LNCaP clone FGC (cell line): ENCODE data around the gene KCTD1.

ENCODE experiments used
- DNase-seq: peaks from one replicate; pipeline ENCODE4 v3.0.0-alpha.2; 2011; ENCODE audit warnings: low read depth
- H3K4me3 ChIP-seq: 2 replicates; pipeline ENCODE4 v1.5.1; 2011; ENCODE audit warnings: mild to moderate bottlenecking, low read depth, low read length, control low read depth
- CTCF ChIP-seq: IDR thresholded peaks from 2 replicates; pipeline ENCODE4 v1.5.1; 2012; ENCODE audit warnings: mild to moderate bottlenecking; ENCODE audit not compliant: control insufficient read depth, insufficient read depth; ENCODE audit errors: extremely low read depth

KCTD1 gene

GRCh38 chr18:26545335-26546123, 2.8 kb downstream of the KCTD1 start:
- no peak for TF ChIP-seq CTCF
- DNase-seq: no peak
- no peak overlapping the region; the same call in 1 of the 2 replicates for H3K4me3 ChIP-seq

- TF ChIP-seq CTCF: no peak
- DNase-seq: no peak
- no peak overlapping the region for H3K4me3 ChIP-seq
These were observed 3.9 kb downstream of the KCTD1 start for GRCh38 chr18:26544451-26544850.

- no peak for TF ChIP-seq CTCF
- no peak overlapping the region for H3K4me3 ChIP-seq
- DNase-seq: no peak
These were observed 5.0 kb downstream of the KCTD1 start for GRCh38 chr18:26543373-26543772.

- no peak for DNase-seq
- H3K4me3 ChIP-seq: no peak overlapping the region
- TF ChIP-seq CTCF: no peak
These were observed 8.2 kb downstream of the KCTD1 start for GRCh38 chr18:26540043-26540628.

- no peak for TF ChIP-seq CTCF
- H3K4me3 ChIP-seq: no peak overlapping the region
- DNase-seq: no peak
These were observed 9.8 kb downstream of the KCTD1 start for GRCh38 chr18:26538524-26538923.

GRCh38 chr18:26536664-26537063, 11.7 kb downstream of the KCTD1 start:
- DNase-seq: no peak
- TF ChIP-seq CTCF: no peak
- H3K4me3 ChIP-seq: no peak overlapping the region
